Stimulated activated CD8-positive, alpha-beta memory T cell treated with anti-CD3 and anti-CD28 coated beads, Interleukin-12 subunit alpha, Interleukin-12 subunit beta, amount 100 ng/mL, for 24 hours (primary cell): ENCODE results near the gene FTO.

Source experiments
- DNase-seq: peaks from one replicate; pipeline ENCODE4 v3.0.0-alpha.2; 2020; ENCODE audit errors: extremely low read depth

FTO gene

GRCh38 chr16:53932975-53933374 is 229.0 kb downstream of the FTO start:
- DNase-seq: no peak

GRCh38 chr16:53933407-53933806 is 229.5 kb downstream of the FTO start:
- no peak for DNase-seq

GRCh38 chr16:53936052-53936451 is 232.1 kb downstream of the FTO start:
- DNase-seq: no peak

- DNase-seq: no peak
Measured at GRCh38 chr16:53936529-53936928, 232.6 kb downstream of the FTO start.

- no peak for DNase-seq
Measured at GRCh38 chr16:53937161-53937880, 233.4 kb downstream of the FTO start.

GRCh38 chr16:53944025-53944424 is 240.1 kb downstream of the FTO start:
- DNase-seq: no peak

- no peak for DNase-seq
Measured at GRCh38 chr16:53945996-53946395, 242.0 kb downstream of the FTO start.

- no peak for DNase-seq
Measured at GRCh38 chr16:53946746-53947386, 242.9 kb downstream of the FTO start.

GRCh38 chr16:53947642-53948041 is 243.7 kb downstream of the FTO start:
- DNase-seq: no peak

- DNase-seq: no peak
Measured at GRCh38 chr16:53948326-53948725, 244.4 kb downstream of the FTO start.

GRCh38 chr16:53948734-53949430 is 244.9 kb downstream of the FTO start:
- no peak for DNase-seq

GRCh38 chr16:53949715-53950410 is 245.9 kb downstream of the FTO start:
- DNase-seq: no peak

- no peak for DNase-seq
Measured at GRCh38 chr16:53950677-53951076, 246.7 kb downstream of the FTO start.

GRCh38 chr16:53952215-53953208 is 248.6 kb downstream of the FTO start:
- no peak for DNase-seq

GRCh38 chr16:53953336-53953735 is 249.4 kb downstream of the FTO start:
- no peak for DNase-seq

- DNase-seq: no peak
Measured at GRCh38 chr16:53955221-53955875, 251.4 kb downstream of the FTO start.

- no peak for DNase-seq
Measured at GRCh38 chr16:53958341-53958880, 254.5 kb downstream of the FTO start.

- no peak for DNase-seq
Measured at GRCh38 chr16:53960050-53960812, 256.3 kb downstream of the FTO start.

- no peak for DNase-seq
Measured at GRCh38 chr16:53960954-53961616, 257.1 kb downstream of the FTO start.
